ENCODE data around the gene TENT4B.

Gene TENT4B

DNA sequence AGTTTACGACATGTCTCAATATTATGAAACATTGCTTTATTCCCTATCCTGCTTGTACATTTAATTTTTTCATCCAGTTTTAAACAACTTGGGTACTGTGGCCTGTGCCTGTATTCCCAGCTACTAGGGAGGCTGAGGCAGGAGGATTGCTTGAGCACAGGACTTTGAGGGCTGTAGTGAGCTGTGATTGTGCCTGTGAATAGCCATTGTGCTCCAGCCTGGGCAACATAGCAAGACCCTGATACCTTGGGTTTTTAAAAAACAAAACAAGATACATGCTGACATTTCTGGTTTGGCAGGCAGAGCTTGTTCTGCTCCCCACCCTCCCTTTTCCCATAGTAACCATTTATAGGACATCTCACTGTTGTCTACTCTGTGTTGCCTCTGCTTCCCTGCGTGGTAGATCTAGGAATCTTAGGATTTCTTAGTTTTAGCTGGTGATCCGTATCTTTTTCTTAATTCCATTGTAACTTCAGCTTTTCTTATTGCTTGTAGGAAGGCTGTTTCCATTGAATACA lies 35.6 kb downstream of the TENT4B start:
- TF ChIP-seq, protein P1, sequence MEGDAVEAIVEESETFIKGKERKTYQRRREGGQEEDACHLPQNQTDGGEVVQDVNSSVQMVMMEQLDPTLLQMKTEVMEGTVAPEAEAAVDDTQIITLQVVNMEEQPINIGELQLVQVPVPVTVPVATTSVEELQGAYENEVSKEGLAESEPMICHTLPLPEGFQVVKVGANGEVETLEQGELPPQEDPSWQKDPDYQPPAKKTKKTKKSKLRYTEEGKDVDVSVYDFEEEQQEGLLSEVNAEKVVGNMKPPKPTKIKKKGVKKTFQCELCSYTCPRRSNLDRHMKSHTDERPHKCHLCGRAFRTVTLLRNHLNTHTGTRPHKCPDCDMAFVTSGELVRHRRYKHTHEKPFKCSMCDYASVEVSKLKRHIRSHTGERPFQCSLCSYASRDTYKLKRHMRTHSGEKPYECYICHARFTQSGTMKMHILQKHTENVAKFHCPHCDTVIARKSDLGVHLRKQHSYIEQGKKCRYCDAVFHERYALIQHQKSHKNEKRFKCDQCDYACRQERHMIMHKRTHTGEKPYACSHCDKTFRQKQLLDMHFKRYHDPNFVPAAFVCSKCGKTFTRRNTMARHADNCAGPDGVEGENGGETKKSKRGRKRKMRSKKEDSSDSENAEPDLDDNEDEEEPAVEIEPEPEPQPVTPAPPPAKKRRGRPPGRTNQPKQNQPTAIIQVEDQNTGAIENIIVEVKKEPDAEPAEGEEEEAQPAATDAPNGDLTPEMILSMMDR (IDR thresholded peaks at IDR 0.05; ENCODE audit: borderline replicate concordance, control extremely low read depth, extremely low read depth, insufficient read depth, missing control alignments): no peak
- DNase-seq (ENCODE audit: low spot score): no peak
- in situ Hi-C loops (cut with MboI; ENCODE audit: low sequenced_read_pairs, unreplicated experiment): no loop called here

DNA sequence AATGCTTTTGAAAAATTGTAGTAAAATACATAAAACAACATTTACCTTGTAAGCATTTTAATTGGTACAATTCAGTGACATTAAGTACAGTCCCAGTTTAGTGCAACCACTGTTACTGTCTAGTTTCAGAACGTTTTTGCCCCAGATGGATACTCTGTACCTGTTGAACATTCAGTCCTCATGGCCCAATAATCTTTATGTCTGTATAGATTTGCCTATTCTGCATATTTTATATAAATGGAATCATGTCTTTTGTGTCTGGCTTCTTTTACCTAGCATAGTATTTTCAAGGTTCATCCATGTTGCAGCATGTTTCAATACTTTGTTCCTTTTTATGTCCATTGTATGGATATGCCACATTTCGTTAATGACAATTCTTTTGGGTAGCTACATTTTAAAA lies 37.2 kb downstream of the TENT4B start:
- TF ChIP-seq, protein P1 (IDR thresholded peaks at IDR 0.05; ENCODE audit: borderline replicate concordance, control extremely low read depth, extremely low read depth, insufficient read depth, missing control alignments): no peak
- in situ Hi-C loops (cut with MboI; ENCODE audit: low sequenced_read_pairs, unreplicated experiment): no loop called here

DNA sequence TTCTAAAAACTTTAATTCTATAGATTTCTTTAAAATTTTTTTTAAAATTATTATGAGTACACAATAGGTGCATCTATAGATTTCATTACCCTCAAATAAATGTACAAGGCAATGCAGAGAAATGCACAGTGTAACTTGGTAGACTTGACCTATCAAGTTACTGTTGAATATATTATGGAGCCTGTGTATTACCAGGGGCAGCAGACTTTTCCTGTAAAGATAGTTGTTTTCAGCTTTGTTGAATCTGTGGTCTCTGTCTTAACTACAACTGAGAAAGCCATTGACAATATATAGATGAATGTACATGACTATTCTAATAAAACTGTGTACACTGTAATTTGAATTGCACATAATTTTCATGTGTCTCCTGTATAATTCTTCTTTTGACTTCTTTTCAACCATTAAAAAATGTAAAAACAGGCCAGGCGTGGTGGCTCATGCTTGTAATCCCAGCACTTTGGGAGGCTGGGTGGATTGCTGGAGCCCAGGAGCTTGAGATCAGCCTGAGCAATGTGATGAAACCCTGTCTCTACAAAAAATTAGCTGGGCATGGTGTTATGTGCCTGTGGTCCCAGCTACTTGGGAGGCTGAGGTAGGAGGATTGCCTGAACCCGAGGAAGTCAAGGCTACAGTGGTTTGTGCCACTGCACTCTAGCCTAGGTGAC lies 39.4 kb downstream of the TENT4B start:
- no peak for DNase-seq (ENCODE audit: low spot score)
- TF ChIP-seq, protein P1 (IDR thresholded peaks at IDR 0.05; ENCODE audit: borderline replicate concordance, control extremely low read depth, extremely low read depth, insufficient read depth, missing control alignments): no peak
- in situ Hi-C loops (cut with MboI; ENCODE audit: low sequenced_read_pairs, unreplicated experiment): no loop called here

More for the DNA sequence above, 37.2 kb downstream of the TENT4B start:
- DNase-seq (ENCODE audit: low spot score): no peak

DNA sequence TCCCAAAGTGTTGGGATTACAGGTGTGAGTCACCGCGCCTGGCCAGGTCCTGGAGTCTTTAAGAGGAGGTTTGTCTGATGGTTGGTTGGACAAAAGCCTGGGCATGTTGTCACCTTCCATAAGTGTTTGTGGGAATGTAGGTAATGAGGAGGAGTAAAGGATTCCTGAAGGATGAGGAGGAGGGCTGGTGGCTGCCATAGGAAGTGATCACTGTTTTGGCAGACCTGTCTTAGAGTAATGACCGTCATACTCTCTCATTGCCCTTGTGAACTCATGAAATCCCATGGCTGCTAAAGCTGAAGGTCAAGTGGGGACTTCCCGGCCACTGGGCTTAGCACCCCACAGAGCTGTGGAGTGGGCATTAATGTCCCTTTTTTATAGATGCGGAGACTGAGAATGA lies 40.5 kb downstream of the TENT4B start:
- TF ChIP-seq, protein P1 (IDR thresholded peaks at IDR 0.05; ENCODE audit: borderline replicate concordance, control extremely low read depth, extremely low read depth, insufficient read depth, missing control alignments): no peak
- in situ Hi-C loops (cut with MboI; ENCODE audit: low sequenced_read_pairs, unreplicated experiment): no loop called here
- DNase-seq (ENCODE audit: low spot score): no peak

DNA sequence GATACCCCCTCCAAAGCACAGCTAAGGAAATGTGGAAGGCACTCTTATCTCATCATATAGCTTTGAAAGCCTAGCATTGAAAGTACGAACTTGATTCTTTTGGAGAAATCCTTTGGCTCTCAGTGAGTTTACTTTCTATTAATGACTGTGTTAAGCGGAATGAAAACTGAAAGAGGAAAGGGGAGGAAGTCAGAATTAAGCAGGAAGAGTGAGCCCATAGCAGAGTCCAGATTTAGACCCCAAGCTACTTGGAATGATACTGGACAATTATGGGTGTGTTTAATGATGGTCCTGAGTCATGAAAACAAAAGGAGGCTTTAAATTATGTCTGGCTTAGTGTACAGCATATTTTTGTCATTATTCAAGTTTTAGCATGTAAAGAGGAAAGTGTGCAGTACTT lies 42.2 kb downstream of the TENT4B start:
- in situ Hi-C loops (cut with MboI; ENCODE audit: low sequenced_read_pairs, unreplicated experiment): no loop called here
- TF ChIP-seq, protein P1 (IDR thresholded peaks at IDR 0.05; ENCODE audit: borderline replicate concordance, control extremely low read depth, extremely low read depth, insufficient read depth, missing control alignments): no peak
- DNase-seq (ENCODE audit: low spot score): no peak

GRCh38 chr16:50195756-50196155 lies 42.6 kb downstream of the TENT4B start:
- in situ Hi-C loops (cut with MboI; ENCODE audit: low sequenced_read_pairs, unreplicated experiment): no loop called here
- TF ChIP-seq, protein P1 (IDR thresholded peaks at IDR 0.05; ENCODE audit: borderline replicate concordance, control extremely low read depth, extremely low read depth, insufficient read depth, missing control alignments): no peak

More at GRCh38 chr16:50195756-50196155, 42.6 kb downstream of the TENT4B start:
- DNase-seq (ENCODE audit: low spot score): no peak
